Measurements from ENCODE around the gene MED12. TPM values are rescaled to one million over a fixed set of nuclear protein-coding genes. Genes with fewer than 3 reads are reported as not detected.

The MED12 gene
- total RNA-seq, 2 experiments from 2014 or later, result 49.2 to 52.0 TPM

- H3K4me3 Mint-ChIP-seq, result peak overlapping the region; percentile 79
- TF ChIP-seq CTCF (IDR thresholded peaks at IDR 0.05), result no peak
- no peaks in the 10 kb centered on the region for H3K27me3 Mint-ChIP-seq
- CTCF ChIA-PET, result interaction anchor here (1.4 to 3.3 kb wide), 5 partner anchors 10 to 63 kb away, joined by 3 to 19 read pairs (median 5); no protein-coding TSS in a partner anchor
- H3K36me3 Mint-ChIP-seq (ENCODE audit: low read depth), result peaks cover 15% of the 10 kb centered on the region
- POLR2A ChIA-PET, result interaction anchor here (1.1 to 2.1 kb wide), 7 partner anchors 11 to 20 kb away, joined by 3 to 9 read pairs (median 4); partner anchors contain the start of gene CXorf65
- peak overlapping the region; percentile 85 for H3K27ac Mint-ChIP-seq
- DNase-seq, result no peak
- H3K4me1 Mint-ChIP-seq (ENCODE audit: low read depth), result peaks cover 24% of the 10 kb centered on the region
- ATAC-seq, result no peak
- H3K9me3 Mint-ChIP-seq, result no peaks in the 10 kb centered on the region
- intact Hi-C loops (cut with micrococcal nuclease), result no loop called here
Observed at GRCh38 chrX:71118985-71119535, 664 bp downstream of the MED12 start.

DNA sequence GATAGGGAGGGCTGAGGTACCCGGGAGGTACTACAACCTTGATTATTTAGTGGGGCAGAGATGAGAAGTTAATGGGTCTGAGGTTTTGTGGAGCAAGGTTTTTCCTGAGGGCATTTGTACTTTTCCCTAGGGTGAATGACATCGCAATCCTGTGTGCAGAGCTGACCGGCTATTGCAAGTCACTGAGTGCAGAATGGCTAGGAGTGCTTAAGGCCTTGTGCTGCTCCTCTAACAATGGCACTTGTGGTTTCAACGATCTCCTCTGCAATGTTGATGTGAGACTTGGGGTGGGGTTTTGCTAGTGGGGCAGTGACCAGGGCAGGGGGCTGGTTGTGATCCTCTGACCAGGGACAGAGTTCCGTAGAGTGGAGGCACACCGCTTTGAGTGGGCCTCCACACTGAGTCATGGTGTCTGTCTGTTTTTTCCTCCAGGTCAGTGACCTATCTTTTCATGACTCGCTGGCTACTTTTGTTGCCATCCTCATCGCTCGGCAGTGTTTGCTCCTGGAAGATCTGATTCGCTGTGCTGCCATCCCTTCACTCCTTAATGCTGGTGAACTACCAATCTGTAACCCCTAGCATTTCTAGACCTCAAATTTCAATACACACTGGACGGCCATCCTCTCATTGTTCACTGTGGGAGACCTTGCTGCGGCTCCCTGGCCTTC lies 9.9 kb downstream of the MED12 start:
- intact Hi-C loops (cut with micrococcal nuclease), result no loop called here
- Mint-ChIP-seq H3K27me3 (no peaks in the 10 kb centered on the region), H3K9me3 (no peaks in the 10 kb centered on the region), H3K4me3 (no peak overlapping the region), H3K4me1 (ENCODE audit: low read depth) (peaks cover 21% of the 10 kb centered on the region), H3K36me3 (ENCODE audit: low read depth) (peaks cover 42% of the 10 kb centered on the region), H3K27ac (peak overlapping the region; percentile 75)
- DNase-seq, result no peak
- ChIA-PET CTCF (interaction anchor here (0.7 to 3.7 kb wide), 17 partner anchors 9 to 158 kb away, joined by 3 to 62 read pairs (median 3); partner anchors contain the start of gene MED12), POLR2A (interaction anchor here (1.8 kb wide), 1 partner anchor 20 kb away, joined by 4 read pairs; no protein-coding TSS in a partner anchor)
- no peak for TF ChIP-seq CTCF (IDR thresholded peaks at IDR 0.05)
- ATAC-seq, result no peak

DNA sequence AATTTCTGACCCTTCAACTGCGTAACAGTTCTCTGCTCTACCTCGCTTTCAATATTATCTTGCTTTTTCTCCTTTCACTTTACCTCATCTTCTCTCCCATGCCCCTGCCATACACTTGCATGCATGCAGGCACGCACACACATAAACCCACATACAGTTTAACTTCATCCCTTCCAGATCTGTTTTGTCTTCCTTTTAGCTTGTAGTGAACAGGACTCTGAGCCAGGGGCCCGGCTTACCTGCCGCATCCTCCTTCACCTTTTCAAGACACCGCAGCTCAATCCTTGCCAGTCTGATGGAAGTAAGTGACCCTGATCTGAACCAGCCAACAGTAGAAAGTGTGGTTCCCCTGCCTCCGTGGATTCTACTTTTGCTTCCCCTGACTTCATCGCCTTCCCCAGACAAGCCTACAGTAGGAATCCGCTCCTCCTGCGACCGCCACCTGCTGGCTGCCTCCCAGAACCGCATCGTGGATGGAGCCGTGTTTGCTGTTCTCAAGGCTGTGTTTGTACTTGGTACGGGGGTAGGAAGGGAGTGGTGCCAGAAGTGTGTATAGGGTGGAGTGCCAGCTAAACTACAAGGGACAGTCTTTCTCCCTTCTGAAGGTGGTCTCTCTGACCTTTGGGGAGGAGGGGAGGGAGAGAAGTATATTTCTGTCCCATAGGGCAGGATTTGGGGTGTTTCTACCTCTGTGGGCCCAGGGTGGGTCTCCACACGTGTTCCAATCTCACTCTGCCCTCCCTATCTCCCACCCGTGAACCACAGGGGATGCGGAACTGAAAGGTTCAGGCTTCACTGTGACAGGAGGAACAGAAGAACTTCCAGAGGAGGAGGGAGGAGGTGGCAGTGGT lies 10.7 kb downstream of the MED12 start:
- ATAC-seq (peak; percentile 93), DNase-seq (peak; percentile 77)
- CTCF ChIA-PET, result interaction anchor here (0.7 to 3.7 kb wide), 16 partner anchors 8 to 159 kb away, joined by 3 to 62 read pairs (median 3); partner anchors contain the start of gene MED12
- Mint-ChIP-seq H3K9me3 (no peaks in the 10 kb centered on the region), H3K27me3 (no peaks in the 10 kb centered on the region), H3K4me1 (ENCODE audit: low read depth) (peaks cover 21% of the 10 kb centered on the region), H3K4me3 (peak overlapping the region; percentile 63), H3K27ac (peak overlapping the region; percentile 75), H3K36me3 (ENCODE audit: low read depth) (peaks cover 39% of the 10 kb centered on the region)
- POLR2A ChIA-PET, result interaction anchor here (0.6 to 1.8 kb wide), 6 partner anchors 8 to 35 kb away, joined by 3 to 4 read pairs (median 3); partner anchors contain the start of gene FOXO4
- intact Hi-C loops (cut with micrococcal nuclease), result no loop called here
- TF ChIP-seq CTCF (IDR thresholded peaks at IDR 0.05), result peak; percentile 68

GRCh38 chrX:71131510-71131909 lies 13.1 kb downstream of the MED12 start:
- H3K9me3 Mint-ChIP-seq, result no peaks in the 10 kb centered on the region
- ChIA-PET POLR2A (interaction anchor here (0.7 kb wide), 1 partner anchor 20 kb away, joined by 3 read pairs; the partner anchor contains the start of gene IL2RG), CTCF (interaction anchor here (1.4 to 3.7 kb wide), 3 partner anchors 30 to 37 kb away, joined by 3 to 62 read pairs (median 5); no protein-coding TSS in a partner anchor)
- ATAC-seq (no peak), DNase-seq (no peak)
- intact Hi-C loops (cut with micrococcal nuclease), result no loop called here
- TF ChIP-seq CTCF (IDR thresholded peaks at IDR 0.05), result no peak
- peaks cover 37% of the 10 kb centered on the region for H3K36me3 Mint-ChIP-seq (ENCODE audit: low read depth)
- no peak overlapping the region for H3K27ac Mint-ChIP-seq
- H3K27me3 Mint-ChIP-seq, result no peaks in the 10 kb centered on the region
- peaks cover 22% of the 10 kb centered on the region for H3K4me1 Mint-ChIP-seq (ENCODE audit: low read depth)
- H3K4me3 Mint-ChIP-seq, result no peak overlapping the region
